ENCODE results near the gene EEF1AKMT4. TPM values are rescaled to one million over a fixed set of nuclear protein-coding genes. Genes with fewer than 3 reads are reported as not detected.

The EEF1AKMT4 gene
- total and polyA plus RNA-seq, 8 donors, result 0.73 to 18.5 (median 6.1) TPM; not detected in 1

DNA sequence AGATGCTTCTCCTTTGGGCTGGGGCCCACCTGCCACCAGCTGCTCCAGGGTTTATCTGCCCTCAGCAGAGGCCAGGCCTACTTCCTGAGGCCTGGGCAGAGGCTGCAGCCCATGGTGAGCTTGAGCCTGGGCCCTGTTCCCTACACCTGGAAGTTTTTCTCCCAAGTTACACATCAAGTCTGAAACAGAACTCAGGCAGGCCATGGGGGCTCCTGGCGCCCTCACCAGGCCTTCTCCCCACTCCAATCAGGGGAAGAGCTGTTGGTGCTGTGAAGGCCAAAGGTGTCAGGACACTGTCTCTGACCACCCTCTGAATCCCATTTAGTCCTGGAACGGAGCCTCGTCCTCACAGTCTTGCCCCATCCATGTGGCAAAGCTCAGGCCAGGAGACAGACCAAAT is 12.8 kb upstream of the EEF1AKMT4 start:
- H3K4me1 ChIP-seq, result peaks cover 6 to 8% (median 7%) of the 10 kb centered on the region in 4 donors
- H3K36me3 ChIP-seq, result no peaks in the 10 kb centered on the region
- intact Hi-C loops (cut with DNase I; ENCODE audit: low total_unique reads), result loop anchor here (10.0 kb wide), 1 partner anchor 342 kb away; no protein-coding TSS in a partner anchor
- no peak overlapping the region for H3K4me3 ChIP-seq
- H3K27me3 ChIP-seq, result peaks cover 0 to 67% (median 19%) of the 10 kb centered on the region in 3 donors
- DNase-seq, result no peak
- H3K9me3 ChIP-seq, result no peaks in the 10 kb centered on the region
- TF ChIP-seq POLR2AphosphoS5 (IDR thresholded peaks at IDR 0.05), result no peak
- 59 to 95% (median 87%) methylated on average over 3 of the region's 3 CpGs for WGBS, 5 donors
- H3K27ac ChIP-seq, result no peak overlapping the region

DNA sequence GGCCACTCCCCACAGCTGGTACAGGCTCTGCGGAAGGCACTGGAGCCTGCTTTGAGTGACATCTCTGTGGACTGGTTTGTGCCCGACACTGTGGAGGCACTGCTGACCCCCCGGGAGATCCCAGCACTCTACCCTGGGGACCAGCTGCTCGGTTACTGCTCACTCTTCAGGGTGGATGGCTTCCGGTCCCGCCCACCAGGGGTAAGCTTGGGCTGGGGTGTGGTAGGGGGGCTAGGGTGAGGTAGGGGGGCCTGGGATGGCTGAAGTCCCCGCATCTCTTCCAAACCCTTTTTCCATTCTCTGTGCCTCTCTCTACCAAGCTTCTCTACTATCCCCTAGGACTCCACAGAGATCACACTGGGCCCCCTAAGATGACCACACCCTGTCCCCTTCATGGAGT is 12.3 kb upstream of the EEF1AKMT4 start:
- TF ChIP-seq EP300 (IDR thresholded peaks at IDR 0.05) (no peak), POLR2A (IDR thresholded peaks at IDR 0.05) (no peak), POLR2AphosphoS5 (IDR thresholded peaks at IDR 0.05) (no peak)
- TF ChIP-seq, protein P1, sequence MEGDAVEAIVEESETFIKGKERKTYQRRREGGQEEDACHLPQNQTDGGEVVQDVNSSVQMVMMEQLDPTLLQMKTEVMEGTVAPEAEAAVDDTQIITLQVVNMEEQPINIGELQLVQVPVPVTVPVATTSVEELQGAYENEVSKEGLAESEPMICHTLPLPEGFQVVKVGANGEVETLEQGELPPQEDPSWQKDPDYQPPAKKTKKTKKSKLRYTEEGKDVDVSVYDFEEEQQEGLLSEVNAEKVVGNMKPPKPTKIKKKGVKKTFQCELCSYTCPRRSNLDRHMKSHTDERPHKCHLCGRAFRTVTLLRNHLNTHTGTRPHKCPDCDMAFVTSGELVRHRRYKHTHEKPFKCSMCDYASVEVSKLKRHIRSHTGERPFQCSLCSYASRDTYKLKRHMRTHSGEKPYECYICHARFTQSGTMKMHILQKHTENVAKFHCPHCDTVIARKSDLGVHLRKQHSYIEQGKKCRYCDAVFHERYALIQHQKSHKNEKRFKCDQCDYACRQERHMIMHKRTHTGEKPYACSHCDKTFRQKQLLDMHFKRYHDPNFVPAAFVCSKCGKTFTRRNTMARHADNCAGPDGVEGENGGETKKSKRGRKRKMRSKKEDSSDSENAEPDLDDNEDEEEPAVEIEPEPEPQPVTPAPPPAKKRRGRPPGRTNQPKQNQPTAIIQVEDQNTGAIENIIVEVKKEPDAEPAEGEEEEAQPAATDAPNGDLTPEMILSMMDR (IDR thresholded peaks at IDR 0.05), result no peak
- no peak for DNase-seq
- 69 to 86% (median 79%) methylated on average over 7 of the region's 7 CpGs for WGBS, 5 donors
- intact Hi-C loops (cut with DNase I; ENCODE audit: low total_unique reads), result loop anchor here (10.0 kb wide), 1 partner anchor 342 kb away; no protein-coding TSS in a partner anchor
- Histone ChIP-seq H3K4me1 (peaks cover 10 to 14% (median 11%) of the 10 kb centered on the region in 4 donors), H3K4me3 (no peak overlapping the region), H3K9me3 (no peaks in the 10 kb centered on the region), H3K27ac (no peak overlapping the region), H3K36me3 (peaks cover under 1 to 5% (median 4%) of the 10 kb centered on the region in 4 donors), H3K27me3 (peaks cover 0 to 63% (median 14%) of the 10 kb centered on the region in 3 donors)

DNA sequence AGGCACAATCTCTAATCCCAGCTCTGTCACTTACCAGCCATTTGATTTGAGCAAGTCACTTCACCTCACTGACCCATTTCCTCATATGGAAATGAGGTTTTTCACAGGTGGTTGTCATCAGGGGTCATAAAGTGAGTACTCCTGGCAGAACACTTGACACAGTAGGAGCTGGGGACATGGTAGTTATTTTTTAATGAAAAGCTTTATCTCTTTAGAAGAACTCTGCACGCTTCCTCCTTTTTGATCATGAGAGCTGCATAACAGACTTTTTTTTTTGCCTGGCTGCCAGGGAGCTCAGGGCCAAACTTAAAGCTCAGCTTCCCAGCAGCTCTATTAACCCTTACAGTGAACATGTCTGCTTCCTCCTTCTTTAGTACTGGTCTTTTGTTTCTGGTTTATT is 11.7 kb upstream of the EEF1AKMT4 start:
- Histone ChIP-seq H3K27me3 (peaks cover 0 to 57% (median 8%) of the 10 kb centered on the region in 3 donors), H3K4me3 (no peak overlapping the region), H3K9me3 (no peaks in the 10 kb centered on the region), H3K27ac (no peak overlapping the region), H3K36me3 (peaks cover 7 to 11% (median 9%) of the 10 kb centered on the region in 4 donors), H3K4me1 (peaks cover 10 to 15% (median 12%) of the 10 kb centered on the region in 4 donors)
- intact Hi-C loops (cut with DNase I; ENCODE audit: low total_unique reads), result loop anchor here (10.0 kb wide), 1 partner anchor 343 kb away; no protein-coding TSS in a partner anchor
- WGBS, 5 donors, result 22 to 41% (median 28%) methylated on average over 1 of the region's 1 CpG
- DNase-seq, result no peak
- TF ChIP-seq POLR2A (IDR thresholded peaks at IDR 0.05), result no peak

DNA sequence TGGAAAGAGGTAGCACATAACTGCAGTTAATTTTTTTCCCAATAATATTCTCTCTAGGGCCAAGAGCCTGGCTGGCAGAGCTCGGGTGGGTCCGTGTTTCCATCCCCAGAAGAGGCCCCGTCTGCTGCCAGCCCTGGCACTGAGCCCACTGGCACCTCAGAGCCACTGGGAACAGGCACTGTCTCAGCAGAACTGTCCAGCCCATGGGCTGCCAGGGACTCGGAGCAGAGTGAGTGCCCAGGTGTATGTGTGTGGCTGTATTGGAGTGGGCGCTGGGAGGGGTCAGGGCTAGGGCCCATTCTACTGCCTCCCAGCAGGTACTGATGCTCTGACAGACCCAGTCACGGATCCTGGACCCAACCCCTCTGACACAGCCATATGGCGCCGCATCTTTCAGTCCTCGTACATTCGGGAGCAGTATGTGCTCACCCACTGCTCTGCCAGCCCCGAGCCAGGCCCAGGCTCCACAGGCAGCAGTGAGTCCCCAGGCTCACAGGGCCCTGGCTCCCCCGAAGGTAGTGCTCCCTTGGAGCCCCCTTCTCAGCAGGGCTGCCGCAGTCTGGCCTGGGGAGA is 11.1 kb upstream of the EEF1AKMT4 start:
- intact Hi-C loops (cut with DNase I; ENCODE audit: low total_unique reads), result loop anchor here (10.0 kb wide), 1 partner anchor 344 kb away; no protein-coding TSS in a partner anchor
- Histone ChIP-seq H3K27ac (no peak overlapping the region), H3K27me3 (peaks cover 0 to 52% (median 5%) of the 10 kb centered on the region in 3 donors), H3K4me1 (peaks cover 10 to 15% (median 12%) of the 10 kb centered on the region in 4 donors), H3K36me3 (peaks cover 10 to 16% (median 15%) of the 10 kb centered on the region in 4 donors), H3K4me3 (no peak overlapping the region), H3K9me3 (no peaks in the 10 kb centered on the region)
- no peak for DNase-seq
- TF ChIP-seq POLR2A (IDR thresholded peaks at IDR 0.05) (no peak), POLR2AphosphoS5 (IDR thresholded peaks at IDR 0.05) (no peak), EP300 (IDR thresholded peaks at IDR 0.05) (no peak)
- TF ChIP-seq, protein P1 (IDR thresholded peaks at IDR 0.05), result no peak
- WGBS, 5 donors, result 49 to 77% (median 74%) methylated on average over 6 to 13 of the region's 13 CpGs

DNA sequence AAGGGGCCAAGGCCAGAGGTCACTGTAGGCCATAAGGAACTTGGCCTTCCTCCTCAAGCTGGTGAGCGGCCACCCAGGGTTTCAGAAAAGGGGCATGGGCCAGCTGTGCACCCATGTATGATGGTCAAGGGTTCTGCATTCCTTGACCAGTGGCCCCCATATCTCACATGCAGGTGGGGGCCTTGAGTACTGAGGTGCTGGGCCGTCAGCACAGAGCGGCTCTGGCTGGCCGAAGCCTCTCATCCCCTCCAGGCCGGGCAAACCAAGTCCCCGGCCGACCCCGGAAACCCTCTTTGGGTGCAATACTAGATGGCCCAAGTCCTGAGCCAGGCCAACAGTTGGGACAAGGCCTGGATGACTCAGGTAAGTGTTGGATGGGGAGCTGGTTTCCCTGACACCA is 10.3 kb upstream of the EEF1AKMT4 start:
- 86 to 94% (median 93%) methylated on average over 8 of the region's 8 CpGs for WGBS, 5 donors

More for the DNA sequence above, 10.3 kb upstream of the EEF1AKMT4 start:
- no peak for DNase-seq
- H3K4me3 ChIP-seq, result no peak overlapping the region
- intact Hi-C loops (cut with DNase I; ENCODE audit: low total_unique reads), result loop anchor here (10.0 kb wide), 1 partner anchor 344 kb away; no protein-coding TSS in a partner anchor
- H3K9me3 ChIP-seq, result no peaks in the 10 kb centered on the region
- peaks cover 0 to 43% (median 4%) of the 10 kb centered on the region in 3 donors for H3K27me3 ChIP-seq
- no peak overlapping the region for H3K27ac ChIP-seq
- peaks cover 18 to 25% (median 24%) of the 10 kb centered on the region in 4 donors for H3K36me3 ChIP-seq
- H3K4me1 ChIP-seq, result peaks cover 10 to 15% (median 12%) of the 10 kb centered on the region in 4 donors
- TF ChIP-seq, protein P1 (IDR thresholded peaks at IDR 0.05), result no peak
- TF ChIP-seq POLR2AphosphoS5 (IDR thresholded peaks at IDR 0.05), result no peak
- TF ChIP-seq EP300 (IDR thresholded peaks at IDR 0.05), result no peak

Measured in stomach (tissue), 9 donors.